ENCODE measurements around the gene CIAO2B.

CIAO2B gene

DNA sequence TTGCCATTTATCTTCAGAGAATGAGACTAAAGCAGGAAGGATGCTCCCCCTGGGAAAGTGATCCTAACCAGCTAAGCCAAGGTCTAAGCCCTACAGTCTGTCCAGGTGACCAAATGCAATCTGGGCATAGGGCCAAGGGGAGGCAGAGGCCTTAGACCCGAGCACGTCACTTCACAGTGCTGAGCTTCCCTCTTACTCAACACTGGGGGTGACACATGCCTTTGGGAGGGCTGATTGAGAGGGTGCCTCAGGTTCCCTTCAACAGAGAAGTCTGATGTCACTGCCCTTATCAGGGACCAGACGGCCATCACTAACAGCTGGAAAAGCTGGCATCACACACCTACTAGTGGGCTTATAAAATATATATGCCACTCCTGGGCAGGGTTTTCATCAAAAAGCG, 4.0 kb downstream of the CIAO2B start:
- Mint-ChIP-seq H3K36me3 (ENCODE audit: insufficient read depth) (peaks cover 18% of the 10 kb centered on the region), H3K27ac (ENCODE audit: low read depth) (no peak overlapping the region), H3K27me3 (peaks cover 16% of the 10 kb centered on the region), H3K4me1 (peaks cover 44% of the 10 kb centered on the region), H3K9me3 (no peaks in the 10 kb centered on the region), H3K4me3 (no peak overlapping the region)
- DNase-seq (ENCODE audit: low spot score in 2 of 2) = no peak
- ATAC-seq (replicated peaks; ENCODE audit: extremely low read depth, poor library complexity, severe bottlenecking) = no peak

DNA sequence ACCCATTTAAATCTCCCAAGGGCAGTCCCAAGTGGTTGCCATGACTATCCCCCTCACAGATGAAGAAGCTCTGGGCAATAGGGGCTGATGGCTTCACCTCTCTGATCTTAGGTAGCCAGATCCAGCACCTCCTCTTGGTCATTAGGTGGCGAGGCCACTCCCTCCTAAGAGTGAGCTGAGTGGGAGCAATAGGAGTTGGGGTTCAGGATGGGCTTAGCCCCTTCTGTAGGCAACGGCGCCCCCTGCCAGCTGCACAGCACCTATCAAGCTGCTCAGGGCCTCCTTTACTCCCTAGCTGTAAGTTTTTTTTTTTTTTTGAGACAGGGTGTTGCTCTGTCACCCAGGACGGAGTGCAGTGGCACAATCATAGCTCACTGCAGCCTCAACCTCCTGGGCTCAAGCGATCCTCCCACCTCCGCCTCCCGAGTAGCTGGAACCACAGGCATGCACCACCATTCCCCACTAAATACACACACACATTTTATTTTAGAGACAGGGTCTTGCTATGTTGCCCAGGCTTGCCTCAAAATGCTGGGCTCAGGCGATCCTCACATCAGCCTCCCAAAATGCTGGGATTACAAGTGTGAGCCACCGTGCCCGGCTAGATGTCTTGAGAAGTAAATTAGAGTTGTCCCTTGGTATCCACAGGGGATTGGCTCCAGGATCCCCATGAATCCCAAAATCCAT, 5.4 kb downstream of the CIAO2B start:
- no peak for ATAC-seq (replicated peaks; ENCODE audit: extremely low read depth, poor library complexity, severe bottlenecking)
- H3K9me3 Mint-ChIP-seq = no peaks in the 10 kb centered on the region
- peaks cover 29% of the 10 kb centered on the region for H3K27me3 Mint-ChIP-seq
- H3K36me3 Mint-ChIP-seq (ENCODE audit: insufficient read depth) = peaks cover 10% of the 10 kb centered on the region
- H3K4me3 Mint-ChIP-seq = no peak overlapping the region
- peaks cover 36% of the 10 kb centered on the region for H3K4me1 Mint-ChIP-seq
- no peak for DNase-seq (ENCODE audit: low spot score in 2 of 2)
- H3K27ac Mint-ChIP-seq (ENCODE audit: low read depth) = no peak overlapping the region

DNA sequence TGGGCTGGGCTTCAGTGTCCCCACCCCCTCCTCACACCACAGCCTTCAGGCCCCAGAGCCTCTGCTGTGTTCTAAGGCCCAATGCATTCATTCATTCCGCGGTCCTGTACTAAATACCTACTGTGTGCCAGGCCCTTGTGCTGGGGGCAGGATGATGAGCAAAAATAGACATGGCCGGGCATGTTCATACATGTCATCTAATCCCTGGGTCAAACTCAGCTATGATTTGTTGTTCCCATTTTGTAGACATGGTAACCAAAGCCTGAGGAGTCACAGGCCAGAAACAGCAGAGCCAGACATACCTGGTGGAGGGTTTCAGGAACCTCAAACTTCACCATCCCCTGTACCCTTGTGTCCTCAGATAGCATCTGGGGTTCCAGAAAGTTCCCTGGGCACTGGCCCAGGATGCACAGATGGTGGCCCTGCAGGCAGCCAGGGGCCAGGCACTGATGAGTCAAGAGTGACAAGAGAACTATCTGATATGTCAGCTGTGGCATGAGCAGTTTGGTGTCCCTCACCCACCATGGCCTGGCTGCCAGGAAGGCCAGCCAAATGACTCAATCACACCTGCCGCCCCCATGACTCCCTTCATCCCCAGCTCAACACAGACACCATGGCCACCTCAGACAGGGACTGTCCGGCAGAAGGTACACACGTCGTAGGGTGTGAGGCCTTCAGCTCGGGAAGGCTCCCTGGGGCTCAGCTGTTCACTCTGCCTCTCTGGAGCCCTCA, 6.1 kb downstream of the CIAO2B start:
- no peak overlapping the region for H3K4me3 Mint-ChIP-seq
- H3K4me1 Mint-ChIP-seq = peaks cover 31% of the 10 kb centered on the region
- no peaks in the 10 kb centered on the region for H3K9me3 Mint-ChIP-seq
- ATAC-seq (replicated peaks; ENCODE audit: extremely low read depth, poor library complexity, severe bottlenecking) = no peak
- peaks cover 6% of the 10 kb centered on the region for H3K36me3 Mint-ChIP-seq (ENCODE audit: insufficient read depth)
- no peak for DNase-seq (ENCODE audit: low spot score in 2 of 2)
- peaks cover 37% of the 10 kb centered on the region for H3K27me3 Mint-ChIP-seq
- no peak overlapping the region for H3K27ac Mint-ChIP-seq (ENCODE audit: low read depth)

DNA sequence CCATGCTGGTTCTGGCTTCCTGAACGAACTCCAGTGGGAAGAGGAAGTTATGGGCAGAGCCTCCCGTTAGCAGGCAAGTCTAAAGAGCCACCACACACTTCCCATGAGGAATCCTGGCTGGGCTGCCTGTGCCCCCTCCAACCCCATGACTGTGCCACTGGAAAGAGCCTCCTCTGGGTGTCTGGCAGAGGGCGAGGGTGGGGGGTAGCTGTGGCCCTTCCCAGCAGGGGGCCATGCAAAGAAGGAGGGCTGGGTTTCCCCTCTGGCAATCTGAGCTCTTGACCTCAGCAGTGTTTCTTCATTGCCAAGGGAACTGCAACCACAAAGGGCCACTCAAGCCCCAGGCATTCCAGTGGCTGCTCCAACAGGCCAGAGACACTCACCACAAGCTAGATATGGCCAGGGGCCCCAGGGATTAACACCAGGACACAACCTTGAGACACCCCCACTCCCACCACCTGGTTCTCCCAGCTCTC, 7.2 kb downstream of the CIAO2B start:
- Mint-ChIP-seq H3K4me1 (peaks cover 20% of the 10 kb centered on the region), H3K27ac (ENCODE audit: low read depth) (no peak overlapping the region), H3K9me3 (no peaks in the 10 kb centered on the region), H3K4me3 (no peak overlapping the region), H3K36me3 (ENCODE audit: insufficient read depth) (no peaks in the 10 kb centered on the region), H3K27me3 (peaks cover 41% of the 10 kb centered on the region)
- DNase-seq (ENCODE audit: low spot score in 2 of 2) (no peak), ATAC-seq (replicated peaks; ENCODE audit: extremely low read depth, poor library complexity, severe bottlenecking) (no peak)

DNA sequence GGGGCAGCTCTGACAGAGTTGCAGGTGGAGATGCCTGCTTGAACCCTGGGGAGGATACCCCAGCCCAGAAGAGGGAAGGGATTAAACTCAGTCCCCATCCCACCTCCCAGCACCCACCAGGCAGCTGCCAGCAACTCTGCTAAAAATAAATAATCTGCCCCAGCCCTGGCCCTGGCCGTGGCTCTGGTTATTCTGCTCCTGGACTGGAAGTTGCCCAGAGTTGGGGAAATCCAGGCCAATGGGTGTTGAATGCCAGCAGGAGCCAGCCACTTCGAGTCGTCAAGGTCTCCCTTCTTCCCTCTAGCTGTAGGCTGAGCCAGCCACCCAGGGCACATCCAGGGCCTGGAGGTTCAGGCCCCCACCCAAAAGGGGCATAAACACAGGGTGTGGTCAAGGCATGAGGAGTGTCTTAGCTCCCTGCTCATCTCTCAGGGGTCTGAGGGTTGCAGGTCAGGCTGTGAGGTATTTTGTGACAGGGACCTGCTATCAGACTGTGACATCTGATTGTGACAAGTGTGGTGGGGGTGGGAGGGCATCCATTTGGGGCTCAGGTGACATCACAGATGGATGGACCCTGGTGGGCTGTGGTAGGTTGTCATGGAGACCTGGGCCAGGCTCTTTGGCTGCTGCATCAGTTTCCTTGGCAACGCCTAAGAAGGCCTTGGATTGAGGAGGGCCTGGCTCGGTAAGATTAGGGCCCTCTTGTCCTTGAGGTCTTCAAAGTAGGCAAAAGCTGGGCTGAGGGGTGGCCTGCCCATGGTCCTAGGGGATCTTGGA, 7.8 kb downstream of the CIAO2B start:
- peaks cover 13% of the 10 kb centered on the region for H3K4me1 Mint-ChIP-seq
- H3K9me3 Mint-ChIP-seq = no peaks in the 10 kb centered on the region
- ATAC-seq (replicated peaks; ENCODE audit: extremely low read depth, poor library complexity, severe bottlenecking) (no peak), DNase-seq (ENCODE audit: low spot score in 2 of 2) (no peak)
- peak overlapping the region; percentile 73 for H3K4me3 Mint-ChIP-seq
- no peak overlapping the region for H3K27ac Mint-ChIP-seq (ENCODE audit: low read depth)
- no peaks in the 10 kb centered on the region for H3K36me3 Mint-ChIP-seq (ENCODE audit: insufficient read depth)
- H3K27me3 Mint-ChIP-seq = peaks cover 46% of the 10 kb centered on the region

DNA sequence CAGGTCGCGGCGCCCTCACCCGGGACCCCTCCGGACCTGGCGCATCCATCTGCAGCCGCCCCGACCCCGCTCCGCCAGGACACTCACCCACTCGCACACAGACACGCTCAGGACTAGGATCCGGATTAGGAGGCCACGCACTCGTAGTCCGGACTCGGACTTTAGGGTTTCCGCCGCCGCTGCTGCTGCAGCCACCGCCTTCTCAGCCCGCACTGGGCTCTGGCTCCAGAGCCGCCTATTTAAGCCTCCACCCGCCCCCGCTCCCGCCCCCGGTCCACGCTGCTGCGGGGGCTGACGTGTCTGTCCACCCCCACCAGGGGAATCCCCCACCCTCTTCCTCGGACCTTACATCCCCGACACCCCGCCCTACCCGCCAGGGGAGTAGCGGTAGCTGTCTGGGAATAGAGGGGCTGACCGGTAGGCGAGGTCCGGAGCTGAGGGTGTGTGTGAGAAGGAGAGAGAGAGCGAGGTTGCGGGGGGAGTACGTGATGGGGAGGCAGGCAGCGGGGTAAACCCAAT, 8.8 kb downstream of the CIAO2B start, which contains the start of gene RRAD:
Gene RRAD, minus strand, starts transcription at position 214 of the 519 bp plus-strand sequence. CDS start 356 bp downstream, outside the sequence.
- peaks cover 51% of the 10 kb centered on the region for H3K27me3 Mint-ChIP-seq
- peaks cover 12% of the 10 kb centered on the region for H3K4me1 Mint-ChIP-seq
- peak within 1 kb of the TSS; percentile 73 for H3K4me3 Mint-ChIP-seq
- no peaks in the 10 kb centered on the region for H3K36me3 Mint-ChIP-seq (ENCODE audit: insufficient read depth)
- DNase-seq (ENCODE audit: low spot score in 2 of 2) = no peak
- H3K9me3 Mint-ChIP-seq = no peaks in the 10 kb centered on the region
- H3K27ac Mint-ChIP-seq (ENCODE audit: low read depth) = no peak within 1 kb of the TSS
- no peak for ATAC-seq (replicated peaks; ENCODE audit: extremely low read depth, poor library complexity, severe bottlenecking)

DNA sequence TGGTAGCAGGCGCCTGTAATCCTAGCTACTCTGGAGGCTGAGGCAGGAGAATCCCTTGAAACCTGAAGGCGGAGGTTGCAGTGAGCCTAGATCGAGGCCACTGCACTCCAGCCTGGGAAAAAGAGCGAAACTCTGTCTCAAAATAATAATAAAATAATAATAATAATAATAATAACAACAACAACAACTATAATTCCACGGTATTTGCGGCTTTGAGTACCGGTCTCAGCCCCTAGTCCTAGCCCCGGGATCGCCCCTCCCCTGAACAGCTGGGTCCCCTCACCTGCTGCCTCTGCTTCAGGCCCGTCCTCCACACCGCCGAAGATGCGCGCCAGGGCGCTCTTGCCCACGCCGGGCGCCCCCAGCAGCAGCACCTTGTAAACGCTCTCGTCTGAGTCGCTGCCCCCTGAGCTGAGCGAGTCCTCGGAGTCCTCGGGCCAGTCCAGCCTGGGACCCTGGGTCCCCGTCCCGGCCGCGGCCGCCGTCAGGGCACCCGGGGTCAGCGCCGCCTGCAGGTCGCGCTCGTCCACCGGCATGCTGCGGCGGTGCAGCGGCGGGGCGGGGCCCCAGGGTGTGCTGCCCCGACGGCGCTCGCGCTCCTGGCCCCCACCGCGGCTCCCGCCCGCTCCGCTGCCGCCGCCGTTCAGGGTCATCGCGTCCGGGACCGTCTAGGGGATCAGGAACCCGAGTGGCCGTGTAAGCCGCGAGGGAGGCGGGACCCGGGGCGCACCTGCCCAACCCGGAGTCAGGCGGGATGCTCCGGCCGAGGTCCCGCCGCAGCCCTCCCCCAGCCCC, 9.5 kb downstream of the CIAO2B start:
- peaks cover 51% of the 10 kb centered on the region for H3K27me3 Mint-ChIP-seq
- peak in 1 of 2 donors; percentile 13 for DNase-seq (ENCODE audit: low spot score in 2 of 2)
- peaks cover 12% of the 10 kb centered on the region for H3K4me1 Mint-ChIP-seq
- peak; percentile 67 for ATAC-seq (replicated peaks; ENCODE audit: extremely low read depth, poor library complexity, severe bottlenecking)
- peak overlapping the region; percentile 73 for H3K4me3 Mint-ChIP-seq
- H3K36me3 Mint-ChIP-seq (ENCODE audit: insufficient read depth) = no peaks in the 10 kb centered on the region
- H3K9me3 Mint-ChIP-seq = no peaks in the 10 kb centered on the region
- H3K27ac Mint-ChIP-seq (ENCODE audit: low read depth) = no peak overlapping the region

DNA sequence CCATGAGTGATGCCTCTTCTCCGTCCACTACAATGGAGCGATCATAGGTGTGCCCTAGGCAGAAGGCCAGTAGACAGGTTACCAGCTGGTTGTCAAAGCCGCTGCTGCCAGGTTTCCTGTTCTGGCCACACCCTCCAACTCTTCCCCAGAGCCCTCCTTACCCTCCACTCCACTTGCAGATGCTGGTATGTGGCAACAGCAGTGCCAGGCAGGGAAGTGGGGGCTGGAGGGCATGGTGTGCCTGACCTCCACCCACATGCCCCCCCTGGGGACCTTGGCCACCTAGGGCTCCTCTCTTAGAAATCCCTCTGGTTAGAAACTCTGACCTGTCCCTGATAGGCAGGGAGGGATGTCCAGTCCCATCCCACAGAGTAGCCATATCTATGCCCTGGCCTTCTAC, 10.3 kb downstream of the CIAO2B start:
- no peaks in the 10 kb centered on the region for H3K36me3 Mint-ChIP-seq (ENCODE audit: insufficient read depth)
- H3K4me1 Mint-ChIP-seq = peaks cover 12% of the 10 kb centered on the region
- no peaks in the 10 kb centered on the region for H3K9me3 Mint-ChIP-seq
- peaks cover 51% of the 10 kb centered on the region for H3K27me3 Mint-ChIP-seq
- DNase-seq (ENCODE audit: low spot score in 2 of 2) = no peak
- H3K4me3 Mint-ChIP-seq = no peak overlapping the region
- H3K27ac Mint-ChIP-seq (ENCODE audit: low read depth) = no peak overlapping the region
- no peak for ATAC-seq (replicated peaks; ENCODE audit: extremely low read depth, poor library complexity, severe bottlenecking)

DNA sequence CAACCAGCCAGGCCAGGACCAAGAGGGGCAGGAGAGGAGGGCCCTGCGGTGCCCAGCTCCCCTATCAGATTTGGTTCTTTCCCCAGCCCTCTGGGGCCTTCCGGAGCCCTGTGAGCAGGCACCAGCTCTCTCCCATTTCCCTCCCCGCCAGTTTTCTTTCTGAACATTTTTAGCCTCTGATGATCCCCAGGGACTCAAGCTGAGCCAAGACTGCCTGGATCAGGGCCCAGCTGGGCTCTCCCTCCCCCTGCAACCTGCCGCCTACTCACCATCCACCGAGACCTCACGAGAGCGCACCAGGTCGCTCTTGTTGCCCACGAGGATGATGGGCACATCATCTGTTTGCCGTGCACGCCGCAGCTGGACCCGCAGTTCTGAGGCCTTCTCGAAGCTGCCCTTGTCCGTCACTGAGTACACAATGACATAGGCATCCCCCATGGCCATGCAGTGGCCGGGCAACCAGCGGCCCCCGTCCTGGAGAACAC, 10.9 kb downstream of the CIAO2B start:
- no peaks in the 10 kb centered on the region for H3K36me3 Mint-ChIP-seq (ENCODE audit: insufficient read depth)
- H3K9me3 Mint-ChIP-seq = no peaks in the 10 kb centered on the region
- no peak for ATAC-seq (replicated peaks; ENCODE audit: extremely low read depth, poor library complexity, severe bottlenecking)
- no peak for DNase-seq (ENCODE audit: low spot score in 2 of 2)
- H3K27me3 Mint-ChIP-seq = peaks cover 51% of the 10 kb centered on the region
- no peak overlapping the region for H3K27ac Mint-ChIP-seq (ENCODE audit: low read depth)
- peaks cover 12% of the 10 kb centered on the region for H3K4me1 Mint-ChIP-seq
- no peak overlapping the region for H3K4me3 Mint-ChIP-seq

DNA sequence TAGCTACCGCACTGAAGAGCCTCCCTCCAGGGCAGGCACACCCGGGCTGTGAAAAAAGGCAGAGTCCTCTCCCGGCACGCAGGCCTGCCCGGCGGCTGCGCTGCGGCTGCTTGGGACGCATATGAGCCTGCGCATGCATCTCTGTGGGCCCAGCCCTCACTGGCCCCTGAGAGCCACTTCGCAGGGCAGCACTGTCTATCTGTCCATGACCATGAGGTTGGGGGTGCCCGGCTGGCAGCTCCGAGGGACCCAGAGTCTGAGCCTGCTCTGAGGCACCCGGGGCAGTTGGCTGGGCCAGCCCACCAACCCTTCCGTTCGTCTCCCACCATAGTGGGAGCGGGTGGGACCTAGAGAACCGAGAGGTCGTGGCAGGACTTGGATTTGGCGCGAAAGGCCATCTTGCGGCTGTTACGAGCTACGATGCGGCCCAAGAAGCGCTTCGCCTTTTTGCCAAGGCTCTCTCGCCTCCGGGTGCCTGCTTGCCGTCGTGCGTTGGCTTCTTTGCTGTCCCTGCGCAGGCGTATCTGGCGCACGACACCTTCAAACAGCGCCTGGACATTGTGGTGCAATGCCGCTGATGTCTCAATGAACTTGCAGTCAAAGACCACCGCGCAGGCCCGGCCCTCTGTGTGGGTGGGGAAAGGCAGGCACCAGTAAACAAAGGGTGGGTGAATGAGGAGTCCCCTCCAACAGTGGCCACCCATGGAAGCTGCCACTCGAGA, 12.3 kb downstream of the CIAO2B start:
- no peaks in the 10 kb centered on the region for H3K9me3 Mint-ChIP-seq
- H3K4me1 Mint-ChIP-seq = peaks cover 12% of the 10 kb centered on the region
- ATAC-seq (replicated peaks; ENCODE audit: extremely low read depth, poor library complexity, severe bottlenecking) = no peak
- no peak overlapping the region for H3K27ac Mint-ChIP-seq (ENCODE audit: low read depth)
- peaks cover 51% of the 10 kb centered on the region for H3K27me3 Mint-ChIP-seq
- no peak overlapping the region for H3K4me3 Mint-ChIP-seq
- no peak for DNase-seq (ENCODE audit: low spot score in 2 of 2)
- H3K36me3 Mint-ChIP-seq (ENCODE audit: insufficient read depth) = no peaks in the 10 kb centered on the region

DNA sequence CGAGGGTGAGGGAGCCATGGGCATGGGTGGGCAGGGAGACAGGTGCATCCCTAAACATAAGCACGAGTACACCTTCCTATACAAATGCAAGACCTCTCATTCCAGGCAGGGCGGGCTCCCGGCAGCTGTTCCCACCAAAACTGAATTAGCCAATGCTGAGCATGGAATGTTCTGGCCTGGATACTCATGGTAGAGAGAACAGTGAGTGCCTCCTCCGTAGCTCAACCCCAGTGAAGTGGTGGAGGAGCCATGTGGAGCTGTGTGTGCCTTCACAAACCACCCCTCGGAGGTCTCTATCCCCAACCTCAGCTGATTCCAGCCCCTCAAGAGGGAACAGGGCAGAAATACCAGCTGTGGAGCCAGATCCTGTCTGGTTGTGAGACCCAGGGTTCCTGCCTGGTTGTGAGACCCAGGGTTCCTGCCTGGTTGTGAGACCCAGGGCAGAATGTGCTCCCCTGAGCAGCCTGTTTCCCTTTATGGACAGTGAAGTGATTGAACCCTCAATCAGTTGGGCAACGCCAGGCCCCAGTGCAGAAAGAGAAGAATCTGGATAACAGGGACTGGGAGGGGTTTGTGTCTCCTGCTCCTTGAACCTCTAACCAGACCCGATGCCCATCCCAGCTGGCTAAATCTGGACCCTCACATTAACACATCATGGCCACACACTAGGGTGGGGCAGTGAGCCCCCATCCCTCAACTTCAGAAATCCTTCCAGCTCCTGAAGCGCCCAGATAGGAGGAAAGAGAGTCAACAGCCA, 13.1 kb downstream of the CIAO2B start:
- Mint-ChIP-seq H3K4me1 (peaks cover 12% of the 10 kb centered on the region), H3K27ac (ENCODE audit: low read depth) (no peak overlapping the region), H3K4me3 (no peak overlapping the region), H3K27me3 (peaks cover 44% of the 10 kb centered on the region), H3K9me3 (no peaks in the 10 kb centered on the region), H3K36me3 (ENCODE audit: insufficient read depth) (no peaks in the 10 kb centered on the region)
- DNase-seq (ENCODE audit: low spot score in 2 of 2) = no peak
- ATAC-seq (replicated peaks; ENCODE audit: extremely low read depth, poor library complexity, severe bottlenecking) = no peak

Data from central memory CD8-positive, alpha-beta T cell (primary cell).